HG03159 (cell line): ENCODE data around the gene PRDM16.

Experiments used
- ATAC-seq: cut with Tn5 transposase; IDR thresholded peaks from one replicate; pipeline ENCODE4 v1.9.1; 2021; ENCODE audit warnings: mild to moderate bottlenecking, moderate library complexity; ENCODE audit not compliant: unreplicated experiment

Gene PRDM16

GRCh38 chr1:3219005-3219790 lies 150.2 kb downstream of the PRDM16 start:
- ATAC-seq: no peak

GRCh38 chr1:3219791-3220467 lies 150.9 kb downstream of the PRDM16 start:
- ATAC-seq: no peak

- no peak for ATAC-seq
Observed at GRCh38 chr1:3221112-3222041, 152.4 kb downstream of the PRDM16 start.

- ATAC-seq: no peak
Observed at GRCh38 chr1:3222042-3222692, 153.2 kb downstream of the PRDM16 start.

GRCh38 chr1:3225661-3226060 lies 156.7 kb downstream of the PRDM16 start:
- ATAC-seq: no peak

GRCh38 chr1:3226191-3226590 lies 157.2 kb downstream of the PRDM16 start:
- ATAC-seq: no peak

- ATAC-seq: no peak
Observed at GRCh38 chr1:3226701-3227350, 157.8 kb downstream of the PRDM16 start.

GRCh38 chr1:3227351-3227704 lies 158.3 kb downstream of the PRDM16 start:
- ATAC-seq: no peak

- ATAC-seq: no peak
Observed at GRCh38 chr1:3227893-3228292, 158.9 kb downstream of the PRDM16 start.

GRCh38 chr1:3229081-3229725 lies 160.2 kb downstream of the PRDM16 start:
- ATAC-seq: no peak

GRCh38 chr1:3230553-3230952 lies 161.6 kb downstream of the PRDM16 start:
- ATAC-seq: no peak

- ATAC-seq: no peak
Observed at GRCh38 chr1:3231245-3231644, 162.2 kb downstream of the PRDM16 start.

GRCh38 chr1:3231826-3232225 lies 162.8 kb downstream of the PRDM16 start:
- no peak for ATAC-seq

- ATAC-seq: no peak
Observed at GRCh38 chr1:3233031-3233430, 164.0 kb downstream of the PRDM16 start.

GRCh38 chr1:3233551-3233950 lies 164.5 kb downstream of the PRDM16 start:
- no peak for ATAC-seq

GRCh38 chr1:3234281-3234680 lies 165.3 kb downstream of the PRDM16 start:
- no peak for ATAC-seq

- no peak for ATAC-seq
Observed at GRCh38 chr1:3234956-3235355, 166.0 kb downstream of the PRDM16 start.

GRCh38 chr1:3235496-3235895 lies 166.5 kb downstream of the PRDM16 start:
- no peak for ATAC-seq

GRCh38 chr1:3236361-3236760 lies 167.4 kb downstream of the PRDM16 start:
- ATAC-seq: no peak

GRCh38 chr1:3236955-3237354 lies 168.0 kb downstream of the PRDM16 start:
- ATAC-seq: no peak
